ENCODE measurements around the gene TMEM167A. TPM values are rescaled to one million over a fixed set of nuclear protein-coding genes. Genes with fewer than 3 reads are reported as not detected.

The TMEM167A gene
- total and polyA plus RNA-seq, 7 donors: 21.9 to 61.3 (median 30.3) TPM

- H3K4me1 ChIP-seq: no peaks in the 10 kb centered on the region
- H3K27me3 ChIP-seq: no peaks in the 10 kb centered on the region
- H3K9me3 ChIP-seq: peaks cover 0 to 7% (median 0%) of the 10 kb centered on the region in 4 donors
- TF ChIP-seq EP300 (IDR thresholded peaks at IDR 0.05) (no peak), POLR2AphosphoS5 (IDR thresholded peaks at IDR 0.05) (no peak), POLR2A (IDR thresholded peaks at IDR 0.05) (no peak), CTCF (IDR thresholded peaks at IDR 0.05) (no peak)
- H3K27ac ChIP-seq: no peak overlapping the region
- no peak for DNase-seq
- WGBS, 2 donors: 92 to 96% methylated on average over 4 of the region's 4 CpGs
- H3K4me3 ChIP-seq: no peak overlapping the region
- H3K36me3 ChIP-seq: no peaks in the 10 kb centered on the region
- intact Hi-C loops (cut with DNase I): no loop called here
These were observed 16.5 kb upstream of the TMEM167A start for GRCh38 chr5:83093692-83094091.

- no peaks in the 10 kb centered on the region for H3K4me1 ChIP-seq
- no peak for DNase-seq
- no peak for TF ChIP-seq POLR2A (IDR thresholded peaks at IDR 0.05)
- no peak for TF ChIP-seq CTCF (IDR thresholded peaks at IDR 0.05)
- TF ChIP-seq EP300 (IDR thresholded peaks at IDR 0.05): no peak
- no peak for TF ChIP-seq POLR2AphosphoS5 (IDR thresholded peaks at IDR 0.05)
- H3K27me3 ChIP-seq: no peaks in the 10 kb centered on the region
- H3K36me3 ChIP-seq: no peaks in the 10 kb centered on the region
- 76 to 88% methylated on average over 2 of the region's 2 CpGs for WGBS, 2 donors
- peaks cover 0 to 7% (median 0%) of the 10 kb centered on the region in 4 donors for H3K9me3 ChIP-seq
- intact Hi-C loops (cut with DNase I): no loop called here
- H3K4me3 ChIP-seq: no peak overlapping the region
- no peak overlapping the region for H3K27ac ChIP-seq
These were observed 15.4 kb upstream of the TMEM167A start for GRCh38 chr5:83092619-83093018.

- Histone ChIP-seq H3K27ac (no peak overlapping the region), H3K4me3 (no peak overlapping the region), H3K36me3 (no peaks in the 10 kb centered on the region), H3K9me3 (peaks cover 0 to 7% (median 0%) of the 10 kb centered on the region in 4 donors), H3K4me1 (no peaks in the 10 kb centered on the region), H3K27me3 (no peaks in the 10 kb centered on the region)
- no peak for DNase-seq
- 94 to 95% methylated on average over 3 of the region's 3 CpGs for WGBS, 2 donors
- TF ChIP-seq POLR2AphosphoS5 (IDR thresholded peaks at IDR 0.05): no peak
- TF ChIP-seq POLR2A (IDR thresholded peaks at IDR 0.05): no peak
- no peak for TF ChIP-seq CTCF (IDR thresholded peaks at IDR 0.05)
- TF ChIP-seq EP300 (IDR thresholded peaks at IDR 0.05): no peak
- intact Hi-C loops (cut with DNase I): no loop called here
These were observed 13.0 kb upstream of the TMEM167A start for GRCh38 chr5:83090169-83090568.

GRCh38 chr5:83085106-83085505 lies 7.9 kb upstream of the TMEM167A start:
- no peak overlapping the region for H3K27ac ChIP-seq
- no peaks in the 10 kb centered on the region for H3K9me3 ChIP-seq
- H3K4me3 ChIP-seq: no peak overlapping the region
- TF ChIP-seq EP300 (IDR thresholded peaks at IDR 0.05): no peak
- TF ChIP-seq CTCF (IDR thresholded peaks at IDR 0.05): no peak
- TF ChIP-seq POLR2AphosphoS5 (IDR thresholded peaks at IDR 0.05): no peak
- no peak for TF ChIP-seq POLR2A (IDR thresholded peaks at IDR 0.05)
- intact Hi-C loops (cut with DNase I): no loop called here
- 13 to 62% methylated on average over 2 of the region's 2 CpGs for WGBS, 2 donors
- no peaks in the 10 kb centered on the region for H3K4me1 ChIP-seq
- H3K36me3 ChIP-seq: no peaks in the 10 kb centered on the region
- no peak for DNase-seq
- H3K27me3 ChIP-seq: no peaks in the 10 kb centered on the region

GRCh38 chr5:83084336-83084735 lies 7.1 kb upstream of the TMEM167A start:
- Histone ChIP-seq H3K9me3 (no peaks in the 10 kb centered on the region), H3K36me3 (no peaks in the 10 kb centered on the region), H3K4me3 (no peak overlapping the region), H3K27me3 (no peaks in the 10 kb centered on the region), H3K27ac (no peak overlapping the region), H3K4me1 (no peaks in the 10 kb centered on the region)
- no peak for TF ChIP-seq POLR2A (IDR thresholded peaks at IDR 0.05)
- no peak for TF ChIP-seq POLR2AphosphoS5 (IDR thresholded peaks at IDR 0.05)
- no peak for TF ChIP-seq EP300 (IDR thresholded peaks at IDR 0.05)
- TF ChIP-seq CTCF (IDR thresholded peaks at IDR 0.05): no peak
- no peak for DNase-seq
- intact Hi-C loops (cut with DNase I): no loop called here
- WGBS, 2 donors: 53 to 76% methylated on average over 2 of the region's 2 CpGs
